GM12892 (cell line): ENCODE data around the gene ATRN.
"Not testable (repeated sequence)": the region's sequence is repeated elsewhere in the genome, so short reads cannot be mapped to it uniquely, and the experiment has no call there.

Experiments used
- DNase-seq: peaks from one replicate; pipeline ENCODE4 v3.0.0; 2011; ENCODE audit not compliant: insufficient read length
- FAIRE-seq: peaks from 2 replicates; lab custom pipeline; 2011; peaks lifted over from hg19 to GRCh38; lab: Jason Lieb, UNC
- POLR2A ChIP-seq: IDR thresholded peaks from 2 replicates; pipeline ENCODE4 v1.6.1; 2011; ENCODE audit warnings: low read depth, low read length, control low read depth
- POLR2AphosphoS5 ChIP-seq: IDR thresholded peaks from 2 replicates; pipeline ENCODE4 v1.6.1; 2011; ENCODE audit warnings: low read depth, low read length, control low read depth
- TAF1 ChIP-seq: IDR thresholded peaks from 2 replicates; pipeline ENCODE4 v1.6.1; 2011; ENCODE audit warnings: low read depth, mild to moderate bottlenecking, control low read depth, low read length, borderline replicate concordance

The ATRN gene

DNA sequence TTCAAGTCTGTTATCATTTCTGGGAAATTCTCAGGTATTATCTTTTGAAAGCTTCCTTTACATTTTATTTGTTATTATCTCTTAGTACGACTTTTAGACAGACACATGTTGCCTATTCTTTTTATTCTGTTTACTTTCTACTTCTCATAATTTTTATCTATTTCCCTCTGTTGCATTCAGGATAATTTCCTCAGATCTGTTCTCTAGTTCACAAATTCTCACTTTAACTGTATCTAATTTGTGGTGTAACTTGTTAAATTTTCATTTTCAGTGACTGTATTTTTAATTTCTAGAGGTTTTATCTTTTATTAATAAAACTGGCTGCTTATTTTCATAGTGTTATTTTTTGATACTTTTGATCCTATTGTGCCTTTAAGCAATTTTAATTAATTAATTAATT lies 16.0 kb downstream of the ATRN start:
- FAIRE-seq (no peak), DNase-seq (no peak)
- TF ChIP-seq POLR2AphosphoS5 (no peak), TAF1 (no peak), POLR2A (no peak)

DNA sequence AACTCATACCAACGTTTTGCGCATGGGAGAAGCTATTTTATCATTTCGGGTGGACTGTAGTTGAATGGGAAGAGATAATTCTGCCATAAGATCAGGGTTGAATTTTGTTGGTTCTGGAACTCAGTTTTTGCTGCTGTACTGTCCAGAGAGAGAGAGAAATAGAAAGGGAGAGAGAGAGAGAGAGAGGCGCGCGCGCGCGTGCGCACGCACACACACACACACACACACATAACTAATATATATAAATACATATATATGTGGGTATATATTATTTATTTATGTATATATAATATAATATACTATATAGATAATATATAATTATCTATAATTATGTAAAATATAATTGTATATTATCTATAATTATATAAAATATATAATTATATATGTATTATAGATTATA lies 21.9 kb downstream of the ATRN start:
- DNase-seq (no peak), FAIRE-seq (no peak)
- TF ChIP-seq TAF1, result no peak
- TF ChIP-seq POLR2AphosphoS5, result no peak
- no peak for TF ChIP-seq POLR2A

DNA sequence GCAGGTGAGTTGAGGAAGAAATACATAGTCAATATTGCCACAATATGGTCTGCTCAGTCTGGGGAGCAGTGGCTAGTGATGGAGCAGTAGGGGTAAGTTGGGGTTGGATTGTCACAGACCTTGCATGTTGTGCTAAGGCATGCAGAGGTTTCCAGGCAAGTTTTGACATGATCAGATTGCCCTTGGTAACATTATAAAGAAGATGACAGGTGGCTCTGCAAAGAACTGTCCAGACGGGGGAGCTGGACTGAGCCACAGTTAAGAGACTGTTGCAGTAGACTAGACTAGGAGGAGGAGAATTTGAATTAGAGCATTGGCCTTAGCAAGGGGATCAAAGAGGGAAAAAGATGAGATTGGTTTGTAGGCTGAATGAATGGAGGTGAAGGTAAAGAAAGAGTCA lies 23.4 kb downstream of the ATRN start:
- DNase-seq (no peak), FAIRE-seq (peak; percentile 76)
- TF ChIP-seq POLR2AphosphoS5 (no peak), POLR2A (no peak), TAF1 (no peak)

DNA sequence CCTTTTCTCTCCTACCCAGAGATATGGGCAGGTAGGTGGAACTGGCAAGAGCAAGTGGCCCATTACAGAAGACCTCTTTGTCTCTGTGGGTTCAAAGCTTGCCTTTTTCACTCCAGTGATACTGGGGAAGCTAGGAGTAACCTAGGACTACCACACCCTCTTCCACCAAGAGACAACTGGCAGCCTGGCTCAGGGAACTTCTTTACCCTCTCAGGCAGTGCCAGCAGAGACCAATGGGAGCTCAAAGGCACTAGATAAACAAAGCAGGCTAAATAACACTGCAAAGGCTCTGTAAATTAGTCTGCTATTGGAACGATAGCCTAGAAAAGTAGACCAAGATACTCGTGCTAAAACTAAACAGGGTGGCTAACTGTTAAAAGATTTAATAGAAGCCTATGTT lies 32.1 kb downstream of the ATRN start:
- FAIRE-seq (no peak), DNase-seq (no peak)
- TF ChIP-seq POLR2AphosphoS5 (no peak), POLR2A (no peak), TAF1 (no peak)

DNA sequence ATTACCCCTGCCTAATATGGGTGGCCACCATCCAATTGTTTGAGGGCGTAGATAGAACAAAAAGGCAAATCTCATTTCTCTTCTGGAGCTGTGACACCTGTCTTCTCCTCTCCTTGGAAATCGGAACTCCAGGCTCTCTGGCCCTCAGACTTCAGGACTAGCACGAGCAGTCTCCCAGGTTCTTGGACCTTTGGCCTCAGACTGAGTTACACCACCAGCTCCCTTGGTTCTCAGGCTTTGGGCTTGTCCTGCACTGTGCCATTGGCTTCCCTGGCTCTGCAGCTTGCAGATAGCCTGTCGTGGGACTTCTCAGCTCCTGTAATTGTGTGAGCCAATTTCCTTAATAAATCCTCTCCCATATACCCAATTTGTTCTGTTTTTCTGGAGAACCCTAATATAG lies 34.3 kb downstream of the ATRN start:
- FAIRE-seq, result no peak
- no peak for DNase-seq
- TF ChIP-seq POLR2A, result no peak
- TF ChIP-seq TAF1, result no peak
- TF ChIP-seq POLR2AphosphoS5, result no peak

DNA sequence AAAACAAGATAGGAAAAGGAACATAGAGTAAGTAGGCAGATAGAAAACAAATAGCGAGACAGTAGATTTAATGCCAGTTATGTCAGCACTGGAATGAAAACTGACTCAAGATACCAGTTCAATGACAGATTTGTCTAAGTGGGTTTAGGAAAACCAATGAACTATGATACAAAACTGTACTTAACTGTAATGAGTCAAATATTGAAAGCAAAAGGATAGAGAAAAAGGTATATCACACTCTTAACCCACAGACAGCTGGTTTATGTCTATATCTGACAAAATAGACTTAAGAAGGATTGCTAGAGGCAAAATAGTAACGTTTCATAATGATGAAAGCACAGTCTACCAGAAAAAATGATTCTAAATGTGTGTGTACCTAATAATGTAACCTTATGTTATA lies 38.2 kb downstream of the ATRN start:
- no peak for FAIRE-seq
- TF ChIP-seq POLR2AphosphoS5 (no peak), TAF1 (no peak), POLR2A (no peak)

DNA sequence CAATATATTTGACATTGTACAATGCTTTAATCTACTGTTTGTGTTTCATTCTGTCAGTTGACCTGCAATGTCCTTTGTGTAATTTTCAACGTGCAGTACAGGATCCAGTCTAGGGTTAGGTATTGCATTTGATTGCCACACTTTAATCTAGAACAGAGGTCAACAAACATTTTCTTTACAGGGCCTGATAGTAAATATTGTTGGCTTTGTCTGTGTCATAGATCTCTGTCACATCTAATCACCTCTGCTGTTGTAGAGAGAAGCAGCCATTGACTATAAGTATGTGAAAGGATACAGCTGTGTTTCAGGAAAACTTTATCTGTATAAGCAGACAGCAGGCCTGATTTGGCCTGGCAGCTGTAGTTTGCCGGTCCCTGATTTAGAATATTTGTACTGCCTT lies 39.3 kb downstream of the ATRN start:
- no peak for DNase-seq
- no peak for TF ChIP-seq TAF1
- TF ChIP-seq POLR2A, result no peak
- no peak for TF ChIP-seq POLR2AphosphoS5
- no peak for FAIRE-seq

More for the DNA sequence above, 38.2 kb downstream of the ATRN start:
- DNase-seq, result no peak

DNA sequence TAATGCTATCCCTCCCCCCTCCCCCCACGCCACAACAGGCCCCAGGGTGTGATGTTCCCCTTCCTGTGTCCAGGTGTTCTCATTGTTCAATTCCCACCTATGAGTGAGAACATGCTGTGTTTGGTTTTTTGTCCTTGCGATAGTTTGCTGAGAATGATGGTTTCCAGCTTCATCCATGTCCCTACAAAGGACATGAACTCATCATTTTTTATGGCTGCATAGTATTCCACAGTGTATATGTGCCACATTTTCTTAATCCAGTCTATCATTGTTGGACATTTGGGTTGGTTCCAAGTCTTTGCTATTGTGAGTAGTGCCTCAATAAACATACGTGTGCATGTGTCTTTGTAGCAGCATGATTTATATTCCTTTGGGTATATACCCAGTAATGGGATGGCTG lies 41.4 kb downstream of the ATRN start:
- DNase-seq, FAIRE-seq: not testable (repeated sequence)

DNA sequence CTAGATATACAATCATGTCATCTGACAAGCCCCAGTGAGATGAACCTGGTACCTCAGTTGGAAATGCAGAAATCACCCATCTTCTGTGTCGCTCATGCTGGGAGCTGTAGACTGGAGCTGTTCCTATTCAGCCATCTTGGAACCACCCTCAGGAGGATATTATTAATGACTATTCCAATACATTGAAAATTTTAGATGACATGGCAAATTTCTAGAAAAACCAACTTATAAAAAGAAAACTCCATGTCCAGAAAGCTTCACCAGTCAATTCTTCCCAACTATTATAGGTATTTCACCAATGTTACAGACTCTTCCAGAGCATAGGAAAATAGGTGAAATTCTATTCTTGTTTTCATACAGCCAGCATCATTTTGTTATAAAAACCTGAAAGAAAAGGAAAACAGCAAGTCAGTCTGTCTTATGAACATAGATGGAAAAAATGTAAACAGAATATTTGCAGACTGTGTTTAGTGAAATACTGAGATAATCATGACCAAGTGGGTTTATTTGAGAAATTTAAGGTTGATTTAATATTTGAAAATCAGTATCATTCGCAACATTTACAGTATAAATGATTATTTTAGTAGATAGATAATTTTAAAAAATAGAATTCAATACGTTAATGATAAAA lies 43.3 kb downstream of the ATRN start:
- TF ChIP-seq POLR2AphosphoS5 (no peak), POLR2A (no peak), TAF1 (no peak)
- DNase-seq (no peak), FAIRE-seq (no peak)

DNA sequence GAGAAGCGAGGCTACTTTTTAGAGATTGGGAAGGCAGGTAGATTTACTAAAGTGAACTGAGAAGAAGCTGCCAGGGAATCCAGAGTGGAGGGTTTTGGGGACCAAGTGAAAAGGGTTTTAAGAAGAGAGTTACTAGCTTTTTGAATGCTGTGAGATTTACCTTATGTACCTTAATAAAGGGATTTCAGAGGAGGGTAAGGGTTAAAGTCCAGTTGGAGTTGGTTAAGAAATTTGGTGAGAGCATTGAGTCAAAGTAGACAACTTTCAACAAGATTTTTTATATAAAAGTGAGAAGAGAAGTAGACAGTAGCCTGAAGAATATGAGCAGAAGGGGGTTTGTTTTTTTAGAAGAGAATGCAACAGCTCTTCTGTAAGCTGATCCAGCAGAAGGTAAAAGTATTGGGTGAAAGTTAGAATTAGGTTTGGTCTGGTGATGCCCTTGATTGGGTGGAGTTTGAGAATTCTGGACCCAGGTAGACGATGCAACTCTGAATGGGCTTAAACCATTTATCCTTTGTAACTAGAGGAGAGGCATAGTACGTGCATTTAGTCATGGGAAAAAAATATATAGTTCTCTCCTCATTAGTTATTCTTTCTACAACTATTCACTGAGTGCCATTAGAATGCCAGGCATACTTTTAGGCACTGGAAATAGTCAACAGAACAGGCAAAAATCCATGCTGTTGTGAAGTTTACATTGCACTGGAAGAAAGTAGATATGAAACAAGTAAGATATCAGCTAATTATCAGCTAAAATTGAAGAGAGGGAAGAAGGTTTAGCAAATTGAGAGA lies 44.8 kb downstream of the ATRN start:
- DNase-seq (no peak), FAIRE-seq (no peak)
- TF ChIP-seq TAF1 (no peak), POLR2AphosphoS5 (no peak), POLR2A (no peak)

DNA sequence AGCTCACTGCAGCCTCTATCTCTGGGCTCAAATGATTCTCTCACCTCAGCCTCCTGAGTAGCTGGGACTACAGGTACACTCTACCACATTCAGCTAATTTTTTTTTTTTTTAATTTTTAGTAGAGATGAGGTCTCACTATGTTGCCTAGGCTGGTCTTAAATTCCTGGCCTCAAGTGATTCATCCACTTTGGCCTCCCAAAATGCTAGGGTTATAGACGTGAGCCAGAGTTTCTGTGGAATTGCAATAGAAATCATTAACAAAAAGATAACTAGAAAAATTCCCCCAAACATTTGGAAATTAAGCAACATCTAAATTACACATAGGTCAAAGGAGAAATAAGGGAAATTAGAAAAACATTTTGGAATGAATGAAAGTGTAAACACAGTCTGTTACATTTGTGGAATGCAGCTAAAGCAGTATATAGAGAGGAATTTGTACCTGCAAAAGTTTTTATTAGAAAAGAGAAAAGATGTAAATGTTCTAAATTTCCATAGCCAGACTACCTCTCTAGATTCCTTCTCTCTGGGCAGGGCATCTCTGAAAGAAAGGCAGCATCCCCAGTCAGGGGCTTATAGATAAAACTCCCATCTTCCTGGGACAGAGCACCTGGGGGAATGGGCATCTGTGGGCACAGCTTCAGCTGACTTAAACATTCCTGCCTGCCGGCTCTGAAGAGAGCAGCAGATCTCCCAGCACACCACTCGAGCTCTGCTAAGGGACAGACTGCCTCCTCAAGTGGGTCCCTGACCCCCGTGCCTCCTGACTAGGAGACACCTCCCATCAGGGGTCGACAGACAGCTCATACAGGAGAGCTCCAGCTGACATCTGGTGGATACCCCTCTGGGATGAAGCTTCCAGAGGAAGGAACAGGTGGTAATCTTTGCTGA lies 51.3 kb downstream of the ATRN start:
- TF ChIP-seq TAF1 (no peak), POLR2AphosphoS5 (no peak), POLR2A (no peak)
- no peak for FAIRE-seq

DNA sequence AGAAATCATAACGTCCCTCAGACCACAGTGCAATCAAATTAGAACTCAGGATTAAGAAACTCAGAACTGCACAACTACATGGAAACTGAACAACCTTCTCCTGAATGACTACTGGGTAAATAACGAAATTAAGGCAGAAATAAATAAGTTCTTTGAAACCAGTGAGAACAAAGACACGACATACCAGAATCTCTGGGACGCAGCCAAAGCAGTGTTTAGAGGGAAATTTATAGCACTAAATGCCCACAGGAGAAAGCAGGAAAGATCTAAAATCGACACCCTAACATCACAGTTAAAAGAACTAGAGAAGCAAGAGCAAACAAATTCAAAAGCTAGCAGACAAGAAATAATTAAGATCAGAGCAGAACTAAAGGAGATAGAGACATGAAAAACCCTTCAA lies 53.9 kb downstream of the ATRN start:
- not testable (repeated sequence) for FAIRE-seq, DNase-seq

More for the DNA sequence above, 51.3 kb downstream of the ATRN start:
- no peak for DNase-seq
